Hepatocyte (in vitro differentiated cells): ENCODE measurements around the gene ZFC3H1. TPM values are rescaled to one million over a fixed set of nuclear protein-coding genes. Genes with fewer than 3 reads are reported as not detected.

Source experiments
- DNase-seq: peaks from one replicate; pipeline ENCODE4 v3.0.0-alpha.2; 2016; ENCODE audit warnings: low spot score
- H2AFZ ChIP-seq: fragments of 200-600 bp; sonication (generic); 2 replicates; pipeline ENCODE4 v1.6.0; 2016; ENCODE audit warnings: antibody characterized with exemption, mild to moderate bottlenecking
- H3K27ac ChIP-seq: fragments of 200-600 bp; sonication (generic); 2 replicates; pipeline ENCODE4 v1.5.1; 2016; ENCODE audit warnings: mild to moderate bottlenecking
- H3K27me3 ChIP-seq: fragments of 200-600 bp; sonication (generic); 2 replicates; pipeline ENCODE4 v1.6.1; 2016
- H3K36me3 ChIP-seq: fragments of 200-600 bp; sonication (generic); replicated peaks from 2 replicates; pipeline ENCODE4 v1.5.1; 2016; ENCODE audit warnings: low read depth; ENCODE audit not compliant: insufficient read depth
- H3K4me1 ChIP-seq: fragments of 200-600 bp; sonication (generic); 2 replicates; pipeline ENCODE4 v1.5.1; 2016; ENCODE audit warnings: mild to moderate bottlenecking, moderate library complexity; ENCODE audit not compliant: insufficient read depth
- H3K4me2 ChIP-seq: fragments of 200-600 bp; sonication (generic); 2 replicates; pipeline ENCODE4 v1.6.0; 2016
- H3K4me3 ChIP-seq: fragments of 200-600 bp; sonication (generic); 2 replicates; pipeline ENCODE4 v1.5.1; 2016; ENCODE audit warnings: mild to moderate bottlenecking
- H3K79me2 ChIP-seq: fragments of 200-600 bp; sonication (generic); 2 replicates; pipeline ENCODE4 v1.6.0; 2017; ENCODE audit warnings: mild to moderate bottlenecking
- H3K9me2 ChIP-seq: fragments of 200-600 bp; sonication (generic); replicated peaks from 2 replicates; pipeline ENCODE4 v1.6.0; 2017; ENCODE audit warnings: mild to moderate bottlenecking; ENCODE audit not compliant: insufficient read depth
- H3K9me3 ChIP-seq: fragments of 200-600 bp; sonication (generic); 2 replicates; pipeline ENCODE4 v1.5.1; 2016; ENCODE audit warnings: low read depth, mild to moderate bottlenecking
- H4K20me1 ChIP-seq: fragments of 200-600 bp; sonication (generic); 2 replicates; pipeline ENCODE4 v1.6.0; 2016; ENCODE audit warnings: mild to moderate bottlenecking; ENCODE audit not compliant: insufficient read depth, poor library complexity, severe bottlenecking
- CTCF ChIP-seq: fragments of 200-600 bp; sonication (generic); IDR thresholded peaks from 2 replicates; pipeline ENCODE4 v1.5.1; 2016; ENCODE audit warnings: antibody characterized with exemption, mild to moderate bottlenecking; ENCODE audit not compliant: poor library complexity
- EZH2 ChIP-seq: fragments of 200-600 bp; sonication (generic); IDR thresholded peaks from 2 replicates; pipeline ENCODE4 v1.6.1; 2016; ENCODE audit warnings: antibody characterized with exemption, mild to moderate bottlenecking, borderline replicate concordance
- EZH2phosphoT487 ChIP-seq: fragments of 200-600 bp; sonication (generic); IDR thresholded peaks from one replicate; pipeline ENCODE4 v1.6.1; 2018; ENCODE audit warnings: antibody characterized with exemption, mild to moderate bottlenecking, low read depth, moderate library complexity; ENCODE audit not compliant: unreplicated experiment, severe bottlenecking
- WGBS: methylation state at CpG from one replicate; pipeline ENCODE4 v1.1.6; 2016; ENCODE audit warnings: low lambda C conversion rate; ENCODE audit errors: missing lambda C conversion rate; 5-methylcytosine and 5-hydroxymethylcytosine counted together
- polyA plus RNA-seq: library from polyadenylated mRNA; unstranded; fragments of >200 nt; fragmentation: Nextera tagmentation; extraction: Ambion mirVana; gene quantifications from 2 replicates; pipeline ENCODE4 v1.2.1, GENCODE V29; 2016
- total RNA-seq: library from RNA; depleted of rRNA; stranded (reverse); fragments of >200 nt; gene quantifications from 2 replicates; pipeline ENCODE4 v1.2.3, GENCODE V29; 2014

Gene ZFC3H1
- total and polyA plus RNA-seq, 2 experiments from 2014 or later: 28.0 to 48.6 TPM

- 100% methylated on average over 1 of the region's 1 CpG for WGBS
These were observed 41.7 kb downstream of the ZFC3H1 start for GRCh38 chr12:71621938-71622337.

GRCh38 chr12:71610031-71610795 lies 53.4 kb downstream of the ZFC3H1 start:
- H4K20me1 ChIP-seq: no peaks in the 10 kb centered on the region
- WGBS: 86% methylated on average over 6 of the region's 6 CpGs
- H3K4me3 ChIP-seq: no peak overlapping the region
- no peak overlapping the region for H2AFZ ChIP-seq
- no peaks in the 10 kb centered on the region for H3K9me3 ChIP-seq
- no peaks in the 10 kb centered on the region for H3K9me2 ChIP-seq
- H3K79me2 ChIP-seq: peaks cover 2% of the 10 kb centered on the region
- peaks cover 12% of the 10 kb centered on the region for H3K36me3 ChIP-seq
- no peak overlapping the region for H3K27ac ChIP-seq
- H3K4me2 ChIP-seq: no peak overlapping the region
- DNase-seq: no peak
- no peaks in the 10 kb centered on the region for H3K4me1 ChIP-seq
- no peak for TF ChIP-seq EZH2
- TF ChIP-seq EZH2phosphoT487: no peak
- TF ChIP-seq CTCF: no peak
- no peaks in the 10 kb centered on the region for H3K27me3 ChIP-seq

More at GRCh38 chr12:71621938-71622337, 41.7 kb downstream of the ZFC3H1 start:
- H3K4me2 ChIP-seq: no peak overlapping the region
- no peaks in the 10 kb centered on the region for H3K27me3 ChIP-seq
- no peaks in the 10 kb centered on the region for H3K9me2 ChIP-seq
- H3K79me2 ChIP-seq: peaks cover 16% of the 10 kb centered on the region
- H3K27ac ChIP-seq: no peak overlapping the region
- no peaks in the 10 kb centered on the region for H4K20me1 ChIP-seq
- no peak overlapping the region for H3K4me3 ChIP-seq
- no peaks in the 10 kb centered on the region for H3K9me3 ChIP-seq
- no peaks in the 10 kb centered on the region for H3K4me1 ChIP-seq
- no peak for TF ChIP-seq EZH2
- no peak for TF ChIP-seq CTCF
- TF ChIP-seq EZH2phosphoT487: no peak
- DNase-seq: no peak
- peaks cover 5% of the 10 kb centered on the region for H3K36me3 ChIP-seq
- H2AFZ ChIP-seq: no peak overlapping the region

GRCh38 chr12:71607494-71608330 lies 55.9 kb downstream of the ZFC3H1 start:
- Histone ChIP-seq H3K36me3 (peaks cover 6% of the 10 kb centered on the region), H3K4me2 (no peak overlapping the region), H3K27ac (no peak overlapping the region), H3K79me2 (no peaks in the 10 kb centered on the region), H3K9me3 (no peaks in the 10 kb centered on the region), H3K4me1 (no peaks in the 10 kb centered on the region), H3K9me2 (no peaks in the 10 kb centered on the region), H4K20me1 (no peaks in the 10 kb centered on the region), H3K27me3 (no peaks in the 10 kb centered on the region), H3K4me3 (no peak overlapping the region), H2AFZ (no peak overlapping the region)
- no peak for DNase-seq
- 72% methylated on average over 4 of the region's 4 CpGs for WGBS
- no peak for TF ChIP-seq EZH2phosphoT487

GRCh38 chr12:71605039-71605438 lies 58.6 kb downstream of the ZFC3H1 start:
- no peak overlapping the region for H2AFZ ChIP-seq
- H4K20me1 ChIP-seq: no peaks in the 10 kb centered on the region
- no peaks in the 10 kb centered on the region for H3K4me1 ChIP-seq
- no peak overlapping the region for H3K4me2 ChIP-seq
- H3K36me3 ChIP-seq: no peaks in the 10 kb centered on the region
- H3K4me3 ChIP-seq: no peak overlapping the region
- no peak for DNase-seq
- 93% methylated on average over 3 of the region's 3 CpGs for WGBS
- no peaks in the 10 kb centered on the region for H3K9me3 ChIP-seq
- no peak overlapping the region for H3K27ac ChIP-seq
- H3K79me2 ChIP-seq: no peaks in the 10 kb centered on the region
- H3K27me3 ChIP-seq: no peaks in the 10 kb centered on the region
- no peaks in the 10 kb centered on the region for H3K9me2 ChIP-seq
- TF ChIP-seq EZH2phosphoT487 (no peak), CTCF (no peak), EZH2 (no peak)
